Measurements from ENCODE around the gene SH3GLB1. TPM values are rescaled to one million over a fixed set of nuclear protein-coding genes. Genes with fewer than 3 reads are reported as not detected.

SH3GLB1 gene
- total and polyA plus RNA-seq, 2 of the 13 experiments (the other 11 are each of a cell fraction or from before 2014, with no cell fraction given) = 26.0 to 41.5 TPM

DNA sequence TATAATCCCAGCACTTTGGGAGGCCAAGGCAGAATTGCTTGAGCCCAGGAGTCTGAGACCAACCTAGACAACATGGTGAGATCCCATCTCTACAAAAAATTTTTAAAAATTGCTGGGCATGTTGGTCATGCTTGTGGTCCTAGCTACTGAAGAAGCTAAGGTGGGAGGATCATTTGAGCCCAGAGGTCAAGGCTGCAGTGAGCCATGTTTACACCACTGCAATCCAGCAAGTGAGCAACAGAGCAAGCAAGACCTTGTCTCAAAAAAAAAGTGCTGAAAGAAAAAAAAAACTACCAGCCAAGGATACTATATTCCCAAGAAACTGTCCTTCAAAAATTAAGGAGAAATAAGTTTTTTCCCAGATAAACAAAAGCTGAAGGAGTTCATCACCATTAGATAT, 78.1 kb downstream of the SH3GLB1 start (continued):
- TF ChIP-seq ZNF292 (CRISPR knock-in tag; IDR thresholded peaks at IDR 0.05; ENCODE audit: borderline replicate concordance, low read depth) (0 out of 2 replicates have a peak, but pooled peaks have one; percentile 31), RXRB (CRISPR knock-in tag; IDR thresholded peaks at IDR 0.05; ENCODE audit: borderline replicate concordance) (peak; percentile 66), ZNF232 (CRISPR knock-in tag; IDR thresholded peaks at IDR 0.05; ENCODE audit: borderline replicate concordance) (no peak), FOSL2 (CRISPR knock-in tag; IDR thresholded peaks at IDR 0.05) (peak; percentile 68), KLF11 (CRISPR knock-in tag; IDR thresholded peaks at IDR 0.05) (no peak), ZEB1 (IDR thresholded peaks at IDR 0.05; ENCODE audit: insufficient replicate concordance, low read depth) (no peak), TARDBP (CRISPR knock-in tag; IDR thresholded peaks at IDR 0.05) (no peak), GABPB1 (CRISPR knock-in tag; IDR thresholded peaks at IDR 0.05) (no peak), ZNF644 (CRISPR knock-in tag; IDR thresholded peaks at IDR 0.05; ENCODE audit: low read depth) (peak; percentile 80), KLF6 (CRISPR knock-in tag; IDR thresholded peaks at IDR 0.05) (no peak), FOSL1 (CRISPR knock-in tag; IDR thresholded peaks at IDR 0.05; ENCODE audit: borderline replicate concordance) (no peak), PPARG (CRISPR knock-in tag; conservative IDR thresholded peaks at IDR 0.05) (0 out of 2 replicates have a peak, but pooled peaks have one; percentile 28), ZNF235 (CRISPR knock-in tag; IDR thresholded peaks at IDR 0.05; ENCODE audit: borderline replicate concordance) (no peak), ELF4 (CRISPR knock-in tag; IDR thresholded peaks at IDR 0.05; ENCODE audit: borderline replicate concordance) (no peak), HNF4A (CRISPR knock-in tag; IDR thresholded peaks at IDR 0.05) (peak; percentile 82), ISL2 (CRISPR knock-in tag; IDR thresholded peaks at IDR 0.05) (no peak), RFX5 (IDR thresholded peaks at IDR 0.05; ENCODE audit: low read depth, low read length) (no peak), ZNF891 (CRISPR knock-in tag; IDR thresholded peaks at IDR 0.05) (no peak), ZNF550 (CRISPR knock-in tag; IDR thresholded peaks at IDR 0.05; ENCODE audit: borderline replicate concordance) (no peak), ZNF441 (CRISPR knock-in tag; IDR thresholded peaks at IDR 0.05; ENCODE audit: borderline replicate concordance) (no peak), ERF (CRISPR knock-in tag; IDR thresholded peaks at IDR 0.05) (no peak), GATAD2A (CRISPR knock-in tag; IDR thresholded peaks at IDR 0.05) (peak; percentile 84), ZNF382 (CRISPR knock-in tag; IDR thresholded peaks at IDR 0.05; ENCODE audit: borderline replicate concordance) (no peak)
- TF ChIP-seq, protein P1, sequence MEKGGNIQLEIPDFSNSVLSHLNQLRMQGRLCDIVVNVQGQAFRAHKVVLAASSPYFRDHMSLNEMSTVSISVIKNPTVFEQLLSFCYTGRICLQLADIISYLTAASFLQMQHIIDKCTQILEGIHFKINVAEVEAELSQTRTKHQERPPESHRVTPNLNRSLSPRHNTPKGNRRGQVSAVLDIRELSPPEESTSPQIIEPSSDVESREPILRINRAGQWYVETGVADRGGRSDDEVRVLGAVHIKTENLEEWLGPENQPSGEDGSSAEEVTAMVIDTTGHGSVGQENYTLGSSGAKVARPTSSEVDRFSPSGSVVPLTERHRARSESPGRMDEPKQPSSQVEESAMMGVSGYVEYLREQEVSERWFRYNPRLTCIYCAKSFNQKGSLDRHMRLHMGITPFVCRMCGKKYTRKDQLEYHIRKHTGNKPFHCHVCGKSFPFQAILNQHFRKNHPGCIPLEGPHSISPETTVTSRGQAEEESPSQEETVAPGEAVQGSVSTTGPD (CRISPR knock-in tag; IDR thresholded peaks at IDR 0.05) = no peak
- TF ChIP-seq, protein P2, sequence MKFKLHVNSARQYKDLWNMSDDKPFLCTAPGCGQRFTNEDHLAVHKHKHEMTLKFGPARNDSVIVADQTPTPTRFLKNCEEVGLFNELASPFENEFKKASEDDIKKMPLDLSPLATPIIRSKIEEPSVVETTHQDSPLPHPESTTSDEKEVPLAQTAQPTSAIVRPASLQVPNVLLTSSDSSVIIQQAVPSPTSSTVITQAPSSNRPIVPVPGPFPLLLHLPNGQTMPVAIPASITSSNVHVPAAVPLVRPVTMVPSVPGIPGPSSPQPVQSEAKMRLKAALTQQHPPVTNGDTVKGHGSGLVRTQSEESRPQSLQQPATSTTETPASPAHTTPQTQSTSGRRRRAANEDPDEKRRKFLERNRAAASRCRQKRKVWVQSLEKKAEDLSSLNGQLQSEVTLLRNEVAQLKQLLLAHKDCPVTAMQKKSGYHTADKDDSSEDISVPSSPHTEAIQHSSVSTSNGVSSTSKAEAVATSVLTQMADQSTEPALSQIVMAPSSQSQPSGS (CRISPR knock-in tag; IDR thresholded peaks at IDR 0.05) = peak; percentile 40; the same call in 1 of the 2 replicates
- TF ChIP-seq, protein P3, sequence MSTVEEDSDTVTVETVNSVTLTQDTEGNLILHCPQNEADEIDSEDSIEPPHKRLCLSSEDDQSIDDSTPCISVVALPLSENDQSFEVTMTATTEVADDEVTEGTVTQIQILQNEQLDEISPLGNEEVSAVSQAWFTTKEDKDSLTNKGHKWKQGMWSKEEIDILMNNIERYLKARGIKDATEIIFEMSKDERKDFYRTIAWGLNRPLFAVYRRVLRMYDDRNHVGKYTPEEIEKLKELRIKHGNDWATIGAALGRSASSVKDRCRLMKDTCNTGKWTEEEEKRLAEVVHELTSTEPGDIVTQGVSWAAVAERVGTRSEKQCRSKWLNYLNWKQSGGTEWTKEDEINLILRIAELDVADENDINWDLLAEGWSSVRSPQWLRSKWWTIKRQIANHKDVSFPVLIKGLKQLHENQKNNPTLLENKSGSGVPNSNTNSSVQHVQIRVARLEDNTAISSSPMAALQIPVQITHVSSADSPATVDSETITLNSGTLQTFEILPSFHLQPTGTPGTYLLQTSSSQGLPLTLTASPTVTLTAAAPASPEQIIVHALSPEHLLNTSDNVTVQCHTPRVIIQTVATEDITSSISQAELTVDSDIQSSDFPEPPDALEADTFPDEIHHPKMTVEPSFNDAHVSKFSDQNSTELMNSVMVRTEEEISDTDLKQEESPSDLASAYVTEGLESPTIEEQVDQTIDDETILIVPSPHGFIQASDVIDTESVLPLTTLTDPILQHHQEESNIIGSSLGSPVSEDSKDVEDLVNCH (CRISPR knock-in tag; IDR thresholded peaks at IDR 0.05) = no peak
- TF ChIP-seq, protein P4, sequence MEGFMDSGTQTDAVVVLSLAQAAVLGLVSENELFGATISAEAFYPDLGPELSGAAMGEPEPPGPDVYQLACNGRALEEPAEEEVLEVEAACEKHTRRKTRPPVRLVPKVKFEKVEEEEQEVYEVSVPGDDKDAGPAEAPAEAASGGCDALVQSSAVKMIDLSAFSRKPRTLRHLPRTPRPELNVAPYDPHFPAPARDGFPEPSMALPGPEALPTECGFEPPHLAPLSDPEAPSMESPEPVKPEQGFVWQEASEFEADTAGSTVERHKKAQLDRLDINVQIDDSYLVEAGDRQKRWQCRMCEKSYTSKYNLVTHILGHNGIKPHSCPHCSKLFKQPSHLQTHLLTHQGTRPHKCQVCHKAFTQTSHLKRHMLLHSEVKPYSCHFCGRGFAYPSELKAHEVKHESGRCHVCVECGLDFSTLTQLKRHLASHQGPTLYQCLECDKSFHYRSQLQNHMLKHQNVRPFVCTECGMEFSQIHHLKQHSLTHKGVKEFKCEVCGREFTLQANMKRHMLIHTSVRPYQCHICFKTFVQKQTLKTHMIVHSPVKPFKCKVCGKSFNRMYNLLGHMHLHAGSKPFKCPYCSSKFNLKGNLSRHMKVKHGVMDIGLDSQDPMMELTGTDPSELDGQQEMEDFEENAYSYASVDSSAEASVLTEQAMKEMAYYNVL (CRISPR knock-in tag; IDR thresholded peaks at IDR 0.05; ENCODE audit: borderline replicate concordance) = no peak
